ENCODE measurements around the gene PPIH.

- TF ChIP-seq, protein P1, sequence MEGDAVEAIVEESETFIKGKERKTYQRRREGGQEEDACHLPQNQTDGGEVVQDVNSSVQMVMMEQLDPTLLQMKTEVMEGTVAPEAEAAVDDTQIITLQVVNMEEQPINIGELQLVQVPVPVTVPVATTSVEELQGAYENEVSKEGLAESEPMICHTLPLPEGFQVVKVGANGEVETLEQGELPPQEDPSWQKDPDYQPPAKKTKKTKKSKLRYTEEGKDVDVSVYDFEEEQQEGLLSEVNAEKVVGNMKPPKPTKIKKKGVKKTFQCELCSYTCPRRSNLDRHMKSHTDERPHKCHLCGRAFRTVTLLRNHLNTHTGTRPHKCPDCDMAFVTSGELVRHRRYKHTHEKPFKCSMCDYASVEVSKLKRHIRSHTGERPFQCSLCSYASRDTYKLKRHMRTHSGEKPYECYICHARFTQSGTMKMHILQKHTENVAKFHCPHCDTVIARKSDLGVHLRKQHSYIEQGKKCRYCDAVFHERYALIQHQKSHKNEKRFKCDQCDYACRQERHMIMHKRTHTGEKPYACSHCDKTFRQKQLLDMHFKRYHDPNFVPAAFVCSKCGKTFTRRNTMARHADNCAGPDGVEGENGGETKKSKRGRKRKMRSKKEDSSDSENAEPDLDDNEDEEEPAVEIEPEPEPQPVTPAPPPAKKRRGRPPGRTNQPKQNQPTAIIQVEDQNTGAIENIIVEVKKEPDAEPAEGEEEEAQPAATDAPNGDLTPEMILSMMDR (conservative IDR thresholded peaks at IDR 0.05) = no peak
- no peak for TF ChIP-seq EZH2 (IDR thresholded peaks at IDR 0.05; ENCODE audit: low read depth)
These were observed 55.1 kb downstream of the PPIH start for GRCh38 chr1:42713293-42713692.
